Heart left ventricle (tissue), 13 donors: ENCODE measurements around the gene NTRK2.

ENCODE experiments used
- POLR2A ChIP-seq, 2 donors: fragments of 450-650 bp; IDR thresholded peaks; one replicate each; pipeline ENCODE4 v1.6.1; 2017; ENCODE audit warnings: antibody characterized with exemption in 2 of 2, mild to moderate bottlenecking in 2 of 2, moderate library complexity in 2 of 2
- TF ChIP-seq, protein P1 (sequence below), 12 donors: fragments of 200-600 bp; sonication (generic) in 4 of 12; IDR thresholded peaks; one replicate each; pipeline versions ENCODE4 v1.5.0 to v1.8.0; 2018 to 2022; ENCODE audit warnings: antibody characterized with exemption in 12 of 12, mild to moderate bottlenecking in 5 of 12
- donor health status: ischemic (EF 13 %, LVEDD 7.1; RV severe dilation, severe dysfunction).
- donor health status: DM: no; HTN: yes; CAD: no.
- donor health status: DM: no; HTN: no; CAD: no.
- donor health status: ischemic (EF 25% LVEDD 6.9; RV normal size, moderate dysfunction).
- donor health status: ischemic (EF 25% LVEDD 5.7; RV mildly dilated, moderate dysfunction).
- donor health status: ischemic (EF 35%, LVEDD 5.7; RV mildly dilated, moderate dysfunction).
- donor health status: nonischemic (EF 11% LVEDD 7.7; RV severe dilation, severe dysfunction).
- donor health status: DM: yes; HTN: yes; CAD: no.
- donor health status: PGD.
- donor health status: ischemic (EF 29% LVEDD 5.4; RV normal size, mild dysfunction).
- donor health status: nonischemic (EF 23%, LVEDD 6.1; RV moderate dilation, normal function).

GRCh38 chr9:84694248-84694647, 24.7 kb downstream of the NTRK2 start:
- TF ChIP-seq, protein P1, sequence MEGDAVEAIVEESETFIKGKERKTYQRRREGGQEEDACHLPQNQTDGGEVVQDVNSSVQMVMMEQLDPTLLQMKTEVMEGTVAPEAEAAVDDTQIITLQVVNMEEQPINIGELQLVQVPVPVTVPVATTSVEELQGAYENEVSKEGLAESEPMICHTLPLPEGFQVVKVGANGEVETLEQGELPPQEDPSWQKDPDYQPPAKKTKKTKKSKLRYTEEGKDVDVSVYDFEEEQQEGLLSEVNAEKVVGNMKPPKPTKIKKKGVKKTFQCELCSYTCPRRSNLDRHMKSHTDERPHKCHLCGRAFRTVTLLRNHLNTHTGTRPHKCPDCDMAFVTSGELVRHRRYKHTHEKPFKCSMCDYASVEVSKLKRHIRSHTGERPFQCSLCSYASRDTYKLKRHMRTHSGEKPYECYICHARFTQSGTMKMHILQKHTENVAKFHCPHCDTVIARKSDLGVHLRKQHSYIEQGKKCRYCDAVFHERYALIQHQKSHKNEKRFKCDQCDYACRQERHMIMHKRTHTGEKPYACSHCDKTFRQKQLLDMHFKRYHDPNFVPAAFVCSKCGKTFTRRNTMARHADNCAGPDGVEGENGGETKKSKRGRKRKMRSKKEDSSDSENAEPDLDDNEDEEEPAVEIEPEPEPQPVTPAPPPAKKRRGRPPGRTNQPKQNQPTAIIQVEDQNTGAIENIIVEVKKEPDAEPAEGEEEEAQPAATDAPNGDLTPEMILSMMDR (IDR thresholded peaks at IDR 0.05) = no peak
- TF ChIP-seq POLR2A (IDR thresholded peaks at IDR 0.05) = no peak
